Measurements from ENCODE around the gene MRPS5.
A peak's percentile ranks its signal among the peaks of the same experiment; 100 is the strongest.
"Not testable (repeated sequence)": the region's sequence is repeated elsewhere in the genome, so short reads cannot be mapped to it uniquely, and the experiment has no call there.

The MRPS5 gene

GRCh38 chr2:95044601-95045000, 77.0 kb downstream of the MRPS5 start:
- no peak for DNase-seq

- DNase-seq = peak; percentile 71
Observed at GRCh38 chr2:95043300-95044093, 78.1 kb downstream of the MRPS5 start.

GRCh38 chr2:95042472-95043271, 78.9 kb downstream of the MRPS5 start:
- DNase-seq = peak; percentile 21

- no peak for DNase-seq
Observed at GRCh38 chr2:95041824-95042442, 79.7 kb downstream of the MRPS5 start.

- DNase-seq = no peak
Observed at GRCh38 chr2:95041060-95041823, 80.4 kb downstream of the MRPS5 start.

- DNase-seq = no peak
Observed at GRCh38 chr2:95040426-95040825, 81.2 kb downstream of the MRPS5 start.

- DNase-seq = no peak
Observed at GRCh38 chr2:95039978-95040377, 81.6 kb downstream of the MRPS5 start.

- DNase-seq = no peak
Observed at GRCh38 chr2:95039363-95039762, 82.2 kb downstream of the MRPS5 start.

GRCh38 chr2:95038635-95039298, 82.8 kb downstream of the MRPS5 start:
- DNase-seq = no peak

- DNase-seq = not testable (repeated sequence)
Observed at GRCh38 chr2:95037841-95038585, 83.6 kb downstream of the MRPS5 start.

- no peak for DNase-seq
Observed at GRCh38 chr2:95037384-95037839, 84.2 kb downstream of the MRPS5 start.

- no peak for DNase-seq
Observed at GRCh38 chr2:95036596-95037383, 84.8 kb downstream of the MRPS5 start.

All from NCI-H345 (cell line).